HG03095 (cell line): ENCODE results near the gene VSX2.

ENCODE experiments used
- ATAC-seq: cut with Tn5 transposase; IDR thresholded peaks from one replicate; pipeline ENCODE4 v1.9.1; 2021; ENCODE audit warnings: moderate library complexity; ENCODE audit not compliant: unreplicated experiment

The VSX2 gene

DNA sequence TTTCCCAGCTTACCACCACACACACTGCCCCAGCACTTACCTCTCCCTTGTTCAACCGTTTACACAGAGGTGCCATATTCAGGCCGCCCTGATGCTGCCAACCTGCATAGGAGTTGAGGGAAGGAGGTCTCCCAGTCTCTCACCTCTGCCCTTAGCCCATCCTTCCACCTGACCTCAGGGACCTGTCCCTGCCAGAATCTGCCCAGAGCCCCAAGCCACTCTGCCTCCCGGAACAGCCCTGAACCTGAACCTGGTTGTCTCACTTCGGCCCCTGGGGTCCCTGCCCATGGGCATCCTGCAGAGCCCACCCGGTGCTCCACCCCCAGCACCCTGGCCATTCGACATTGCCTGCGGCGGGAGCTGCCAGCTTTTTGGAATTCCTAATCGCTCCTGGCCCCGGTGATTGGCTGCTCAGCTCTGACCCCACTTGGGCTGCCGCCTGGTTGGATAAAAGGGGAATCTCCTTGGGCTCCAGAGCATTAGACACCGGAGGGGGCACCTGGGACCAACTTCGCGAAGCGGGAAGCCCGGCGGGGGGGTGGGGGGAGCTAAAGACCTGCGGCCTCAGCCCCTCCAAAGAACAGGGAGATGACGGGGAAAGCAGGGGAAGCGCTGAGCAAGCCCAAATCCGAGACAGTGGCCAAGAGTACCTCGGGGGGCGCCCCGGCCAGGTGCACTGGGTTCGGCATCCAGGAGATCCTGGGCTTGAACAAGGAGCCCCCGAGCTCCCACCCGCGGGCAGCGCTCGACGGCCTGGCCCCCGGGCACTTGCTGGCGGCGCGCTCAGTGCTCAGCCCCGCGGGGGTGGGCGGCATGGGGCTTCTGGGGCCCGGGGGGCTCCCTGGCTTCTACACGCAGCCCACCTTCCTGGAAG, at the start of gene VSX2:
Gene VSX2, plus strand, starts transcription at position 476 of the 874 bp plus-strand sequence. Its CDS starts 113 bp downstream, at position 589.
- ATAC-seq, result no peak

DNA sequence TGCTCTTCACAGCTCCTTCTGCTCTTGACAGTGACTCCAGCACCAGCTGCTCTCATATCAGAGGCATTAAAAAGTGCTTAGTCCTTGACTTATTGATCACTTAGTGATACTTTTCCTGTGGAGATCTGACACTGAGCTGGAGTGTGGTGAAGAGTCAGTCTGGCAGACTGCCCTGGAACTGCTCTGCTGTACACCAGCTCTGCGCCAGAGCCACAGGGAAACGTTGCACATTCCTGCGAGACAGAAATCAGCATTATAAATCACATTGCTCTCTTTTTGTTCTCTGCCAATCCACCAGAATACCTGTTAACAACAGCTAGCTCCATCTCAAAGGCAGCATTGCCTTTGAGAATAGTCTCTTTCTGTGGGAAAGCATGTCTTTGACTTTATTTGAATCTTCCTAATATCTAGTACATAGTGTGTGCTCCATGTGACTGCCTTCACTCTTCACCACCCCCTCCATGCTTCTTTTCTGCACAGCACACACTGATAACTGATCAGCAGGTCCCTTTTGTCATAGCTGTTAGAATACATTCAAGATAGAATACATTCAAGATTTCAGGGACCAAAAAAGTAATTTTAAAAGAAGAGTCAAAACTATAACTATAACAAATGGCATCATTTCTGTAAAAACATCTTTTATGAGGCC, 48.2 kb upstream of the VSX2 start:
- no peak for ATAC-seq

DNA sequence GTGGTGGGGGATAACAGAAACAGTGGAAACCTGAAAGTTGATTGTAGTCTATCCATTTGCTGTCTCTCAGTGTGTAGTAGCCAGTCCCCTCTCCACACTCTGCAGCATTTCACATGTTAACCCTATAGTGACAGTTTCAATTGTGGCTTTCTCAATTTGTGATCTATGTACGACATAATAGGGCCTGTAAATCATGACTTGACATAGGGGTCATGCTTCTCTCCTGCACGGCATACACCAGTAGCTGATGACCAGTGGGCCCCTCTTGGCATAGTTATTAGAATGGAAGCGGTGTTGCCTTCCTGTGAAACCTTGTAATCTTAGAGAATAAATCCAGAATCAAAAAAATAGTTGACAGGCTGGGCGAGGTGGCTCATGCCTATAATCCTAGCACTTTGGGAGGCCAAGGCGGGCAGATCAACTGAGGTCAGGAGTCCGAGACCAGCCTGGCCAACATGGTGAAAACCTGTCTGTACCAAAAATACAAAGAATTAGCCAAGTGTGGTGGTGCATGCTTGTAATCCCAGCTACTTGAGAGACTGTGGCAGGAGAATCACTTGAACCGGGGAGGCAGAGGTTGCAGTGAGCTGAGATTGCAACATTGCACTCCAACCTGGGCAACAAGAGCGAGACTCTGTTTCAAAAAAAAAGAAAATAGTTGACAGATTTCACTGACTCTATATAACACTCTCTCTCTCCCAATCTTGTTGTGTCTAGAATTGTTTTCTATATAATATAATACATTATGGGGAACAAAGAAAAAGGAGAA, 44.6 kb upstream of the VSX2 start:
- no peak for ATAC-seq

GRCh38 chr14:74195623-74196022, 43.6 kb upstream of the VSX2 start:
- ATAC-seq, result no peak

- ATAC-seq, result no peak
These were observed 40.6 kb upstream of the VSX2 start for GRCh38 chr14:74198441-74199234.

GRCh38 chr14:74202113-74202512, 37.1 kb upstream of the VSX2 start:
- ATAC-seq, result no peak

DNA sequence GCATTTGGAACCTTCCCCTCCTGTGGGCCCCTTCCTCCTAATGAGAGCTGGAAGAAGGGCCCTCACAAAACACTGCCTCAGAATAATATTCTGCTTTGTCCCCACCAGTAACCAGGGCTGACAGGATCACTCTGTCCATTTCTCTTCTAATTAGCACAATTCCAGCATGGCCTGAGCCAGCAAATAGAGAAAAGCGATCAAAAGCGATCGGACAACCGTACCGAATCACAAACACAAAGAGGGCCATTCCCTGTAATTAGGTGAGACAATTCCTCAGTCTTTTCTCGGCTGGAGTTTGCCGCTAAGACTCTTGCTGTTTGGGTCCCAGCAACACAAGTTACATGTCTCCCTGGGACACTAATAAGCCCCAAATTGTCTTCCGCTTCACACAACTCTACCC, 35.6 kb upstream of the VSX2 start:
- no peak for ATAC-seq

- ATAC-seq, result no peak
These were observed 34.8 kb upstream of the VSX2 start for GRCh38 chr14:74204491-74204890.

DNA sequence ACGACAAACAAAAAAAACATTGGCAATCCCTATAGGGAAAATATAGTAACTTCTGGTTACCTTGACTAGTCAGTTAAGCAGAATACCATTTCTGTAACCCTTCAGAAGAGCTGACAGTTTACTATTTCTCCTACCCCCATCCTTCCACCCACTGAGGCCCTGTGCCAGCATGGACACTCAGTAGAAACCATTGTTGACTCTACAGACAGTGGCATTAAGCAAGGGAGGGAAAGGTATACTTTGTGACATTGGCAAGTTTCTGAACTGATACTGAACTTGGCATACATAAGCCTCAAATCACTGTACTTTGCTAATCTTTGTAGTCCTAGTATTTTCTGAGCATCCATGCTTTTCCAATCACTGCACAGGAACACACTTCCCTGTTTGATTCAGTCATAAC, 33.4 kb upstream of the VSX2 start:
- ATAC-seq, result no peak

- no peak for ATAC-seq
These were observed 31.3 kb upstream of the VSX2 start for GRCh38 chr14:74207943-74208342.

GRCh38 chr14:74208642-74209041, 30.6 kb upstream of the VSX2 start:
- ATAC-seq, result no peak

- ATAC-seq, result no peak
These were observed 27.2 kb upstream of the VSX2 start for GRCh38 chr14:74211945-74212580.

GRCh38 chr14:74213907-74214803, 25.1 kb upstream of the VSX2 start:
- ATAC-seq, result no peak

GRCh38 chr14:74216671-74217070, 22.6 kb upstream of the VSX2 start:
- ATAC-seq, result no peak

DNA sequence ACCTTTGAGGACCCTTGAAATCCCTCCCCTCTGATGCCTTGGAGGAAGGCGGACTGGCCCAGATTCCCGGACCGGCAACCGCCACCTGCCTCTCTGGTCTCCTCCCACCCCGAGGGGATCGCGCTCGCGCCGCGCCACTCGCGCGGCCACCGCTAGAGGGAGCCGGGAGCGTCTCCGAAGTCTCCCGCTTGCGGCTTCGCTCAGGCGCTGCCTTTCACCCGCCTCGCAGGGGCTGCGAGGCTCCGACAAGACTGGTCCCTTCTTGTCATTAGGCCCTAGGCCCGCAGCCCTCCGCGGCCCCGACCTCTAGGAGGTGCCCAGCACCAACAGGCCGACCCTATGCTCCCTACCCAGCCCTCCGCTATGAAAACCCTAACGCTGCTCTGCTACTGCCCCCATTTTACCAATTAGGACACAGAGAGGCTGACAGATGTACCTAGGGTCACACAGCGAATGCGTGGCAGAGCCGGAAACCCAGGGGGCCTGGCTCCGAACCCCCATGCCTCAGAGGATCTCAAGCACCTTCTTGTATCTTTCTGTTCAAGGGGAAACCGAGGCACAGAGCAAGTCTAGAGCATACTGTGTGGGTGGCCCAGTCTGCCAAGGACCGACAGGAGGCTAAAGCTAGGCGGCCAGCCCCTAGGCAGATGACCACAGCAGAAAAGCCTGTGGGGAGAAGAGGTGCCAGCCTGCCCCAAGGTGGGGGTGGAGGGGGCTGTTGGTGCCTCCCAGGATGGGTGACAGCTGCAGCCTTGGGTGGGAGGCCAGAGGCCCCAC, 21.4 kb upstream of the VSX2 start:
- ATAC-seq, result no peak

DNA sequence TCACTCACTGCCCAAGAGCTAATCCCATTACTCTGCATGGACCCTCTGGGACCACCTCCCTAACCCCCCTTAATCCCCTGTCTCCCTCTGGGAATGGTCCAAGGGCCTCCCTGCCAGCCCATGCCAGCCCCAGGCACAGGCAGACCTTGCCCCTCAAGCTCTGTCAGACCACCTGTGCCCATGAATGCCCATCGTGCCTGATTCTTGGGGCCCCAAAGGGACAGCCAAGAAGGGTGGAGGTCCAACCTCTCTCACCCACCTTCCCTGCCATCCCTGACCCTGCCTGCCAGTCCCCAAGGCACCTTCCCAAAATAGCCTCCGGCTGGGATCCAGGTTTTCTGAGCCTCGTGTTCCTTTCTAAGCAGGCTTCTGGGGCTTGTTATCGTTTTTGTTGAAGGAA, 20.8 kb upstream of the VSX2 start:
- no peak for ATAC-seq

DNA sequence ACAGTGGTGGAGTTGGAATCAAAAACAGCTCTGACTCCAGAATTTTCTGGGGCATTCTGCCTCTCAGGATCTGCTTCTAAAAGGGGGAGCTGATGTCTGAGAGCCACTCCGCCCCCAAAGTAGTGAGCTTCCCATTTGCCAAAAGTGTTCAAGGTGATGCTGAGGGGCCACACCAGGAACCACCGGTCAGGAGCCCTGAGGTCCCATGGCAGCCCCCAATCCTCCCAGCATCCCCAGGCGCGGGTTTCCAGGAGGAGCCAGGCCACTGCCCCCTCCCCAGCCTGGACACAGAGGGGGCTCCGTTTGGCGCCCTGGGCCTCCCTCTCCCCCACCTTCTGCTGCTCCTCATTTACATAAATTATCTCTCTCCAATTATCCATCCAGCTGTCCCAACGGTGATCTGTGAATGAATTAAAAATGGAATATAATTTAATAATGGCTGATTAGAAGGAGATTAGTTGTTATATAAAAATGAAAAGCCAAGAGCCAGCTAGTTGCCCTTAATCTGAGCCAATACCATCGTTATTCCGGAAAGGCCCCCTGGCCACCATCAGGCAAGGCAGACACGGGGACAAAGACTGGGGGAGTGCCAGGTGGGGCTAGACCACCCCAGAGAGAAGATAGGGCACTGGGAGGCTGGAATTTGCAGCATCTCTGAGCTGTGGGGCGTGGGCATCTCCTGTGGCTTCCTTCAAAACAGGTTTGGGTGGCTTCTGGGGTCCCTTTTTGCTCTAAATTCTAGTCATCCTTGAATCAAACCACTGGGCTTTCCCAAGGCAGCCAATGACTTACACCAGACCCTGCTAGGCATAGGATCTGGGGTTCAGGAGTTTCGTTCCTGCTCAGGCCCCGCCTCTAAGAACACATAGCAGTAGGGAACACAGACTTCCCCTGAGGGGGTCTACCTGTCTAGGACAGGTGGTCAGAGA, 19.7 kb upstream of the VSX2 start:
- ATAC-seq, result no peak

GRCh38 chr14:74220991-74221390, 18.3 kb upstream of the VSX2 start:
- ATAC-seq, result no peak
